ENCODE results near the gene RGS5.

Gene RGS5

DNA sequence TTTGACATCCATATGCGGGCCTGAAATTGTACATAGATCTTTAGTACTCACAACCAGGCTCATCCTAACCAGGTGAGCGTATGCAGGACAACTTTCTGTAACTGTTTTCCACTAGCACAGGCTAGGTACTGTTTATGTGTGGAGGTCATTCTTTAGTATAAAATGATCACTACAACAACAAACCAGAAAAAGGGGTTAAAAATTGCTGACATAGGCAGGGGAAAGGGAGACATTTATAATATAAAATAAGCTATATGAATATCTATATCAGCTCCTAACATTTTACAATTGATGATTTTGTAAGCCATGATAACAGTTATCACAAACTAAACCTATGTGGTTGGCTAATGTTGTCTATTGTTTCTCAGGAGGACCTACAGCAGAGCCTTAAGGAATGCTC lies 37.6 kb downstream of the RGS5 start:
- TF ChIP-seq, protein P1, sequence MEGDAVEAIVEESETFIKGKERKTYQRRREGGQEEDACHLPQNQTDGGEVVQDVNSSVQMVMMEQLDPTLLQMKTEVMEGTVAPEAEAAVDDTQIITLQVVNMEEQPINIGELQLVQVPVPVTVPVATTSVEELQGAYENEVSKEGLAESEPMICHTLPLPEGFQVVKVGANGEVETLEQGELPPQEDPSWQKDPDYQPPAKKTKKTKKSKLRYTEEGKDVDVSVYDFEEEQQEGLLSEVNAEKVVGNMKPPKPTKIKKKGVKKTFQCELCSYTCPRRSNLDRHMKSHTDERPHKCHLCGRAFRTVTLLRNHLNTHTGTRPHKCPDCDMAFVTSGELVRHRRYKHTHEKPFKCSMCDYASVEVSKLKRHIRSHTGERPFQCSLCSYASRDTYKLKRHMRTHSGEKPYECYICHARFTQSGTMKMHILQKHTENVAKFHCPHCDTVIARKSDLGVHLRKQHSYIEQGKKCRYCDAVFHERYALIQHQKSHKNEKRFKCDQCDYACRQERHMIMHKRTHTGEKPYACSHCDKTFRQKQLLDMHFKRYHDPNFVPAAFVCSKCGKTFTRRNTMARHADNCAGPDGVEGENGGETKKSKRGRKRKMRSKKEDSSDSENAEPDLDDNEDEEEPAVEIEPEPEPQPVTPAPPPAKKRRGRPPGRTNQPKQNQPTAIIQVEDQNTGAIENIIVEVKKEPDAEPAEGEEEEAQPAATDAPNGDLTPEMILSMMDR (IDR thresholded peaks at IDR 0.05; ENCODE audit: insufficient read depth, low read depth, low read length, missing control alignments) = no peak
- H3K4me3 ChIP-seq (ENCODE audit: low read length) = no peak overlapping the region
- DNase-seq (ENCODE audit: low read depth) = no peak

DNA sequence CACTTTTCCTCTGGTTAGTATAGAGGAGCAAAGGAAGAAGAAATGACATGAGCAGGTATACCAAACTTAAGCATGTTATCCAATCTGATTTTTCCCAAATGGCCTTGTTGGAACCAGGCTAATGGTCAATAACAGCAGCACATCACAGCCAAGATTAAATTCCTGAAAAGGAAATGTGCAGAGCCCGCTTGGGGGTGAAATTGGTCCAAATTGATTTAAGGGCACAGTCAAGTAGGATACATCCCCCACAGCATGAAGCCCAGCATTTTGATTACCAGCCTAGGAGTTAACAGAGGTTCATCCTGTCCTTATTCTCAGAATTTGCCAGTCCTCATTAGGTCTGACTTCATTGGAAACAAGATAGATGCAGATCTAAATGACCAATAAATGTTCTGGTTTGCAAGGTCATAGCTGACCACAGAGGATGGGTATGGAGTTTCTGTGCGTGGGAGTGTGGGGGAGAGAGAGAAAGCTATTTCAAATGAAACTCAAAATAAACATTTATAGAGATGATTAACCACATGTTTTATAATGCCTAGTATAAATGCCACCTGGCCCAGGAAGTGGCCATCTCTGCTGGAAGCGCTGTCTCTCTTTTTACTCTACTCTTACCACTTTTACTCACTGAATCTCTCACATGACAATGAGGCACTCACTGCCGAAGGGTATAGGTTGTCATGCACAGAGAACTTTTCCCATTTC lies 38.7 kb downstream of the RGS5 start:
- no peak for DNase-seq (ENCODE audit: low read depth)
- no peak overlapping the region for H3K4me3 ChIP-seq (ENCODE audit: low read length)
- TF ChIP-seq, protein P1 (IDR thresholded peaks at IDR 0.05; ENCODE audit: insufficient read depth, low read depth, low read length, missing control alignments) = no peak

DNA sequence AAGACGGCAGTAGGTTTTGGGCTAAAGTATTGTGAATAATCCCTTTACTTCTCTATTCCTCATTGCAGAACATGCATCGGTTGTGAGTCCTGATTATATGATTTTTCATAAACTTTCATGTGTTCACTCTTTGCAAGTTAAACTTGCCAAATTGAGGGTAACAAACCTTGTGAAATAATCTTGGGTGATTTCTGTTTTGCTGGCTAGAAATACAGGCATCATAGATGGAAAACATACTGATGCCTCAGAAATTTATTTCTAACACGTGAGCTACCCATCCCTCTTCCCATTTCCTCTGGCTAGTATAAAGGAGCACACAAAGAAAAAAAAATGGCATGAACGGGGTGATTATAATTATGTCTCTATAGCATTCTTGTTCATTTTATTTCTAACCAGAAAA lies 39.6 kb downstream of the RGS5 start:
- no peak for DNase-seq (ENCODE audit: low read depth)
- TF ChIP-seq, protein P1 (IDR thresholded peaks at IDR 0.05; ENCODE audit: insufficient read depth, low read depth, low read length, missing control alignments) = no peak
- H3K4me3 ChIP-seq (ENCODE audit: low read length) = no peak overlapping the region

DNA sequence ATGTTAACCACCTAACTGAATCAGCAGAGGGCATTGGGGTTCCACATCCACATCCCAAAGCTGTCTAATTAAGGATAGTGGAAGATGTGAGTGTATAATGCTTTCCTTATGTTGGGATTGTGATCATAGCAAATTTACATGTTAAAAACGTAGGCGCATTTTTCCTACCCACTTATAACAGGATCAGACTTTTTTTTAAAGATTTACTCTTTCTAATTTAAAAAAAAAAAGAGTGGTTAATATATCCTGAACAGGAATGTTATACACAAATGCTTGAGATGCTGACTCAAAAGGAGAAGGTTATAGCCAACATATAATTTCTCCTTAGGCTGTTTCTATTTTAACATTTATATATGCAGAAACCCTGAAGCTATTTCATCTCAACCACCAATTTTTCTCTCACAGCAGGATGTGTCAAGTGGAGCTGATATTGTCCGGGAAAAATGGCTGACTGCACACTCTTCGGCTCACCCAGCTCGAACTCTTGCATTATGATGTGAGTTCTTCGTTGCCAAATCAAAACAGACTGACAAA lies 40.3 kb downstream of the RGS5 start:
- no peak overlapping the region for H3K4me3 ChIP-seq (ENCODE audit: low read length)
- DNase-seq (ENCODE audit: low read depth) = no peak
- TF ChIP-seq, protein P1 (IDR thresholded peaks at IDR 0.05; ENCODE audit: insufficient read depth, low read depth, low read length, missing control alignments) = no peak

DNA sequence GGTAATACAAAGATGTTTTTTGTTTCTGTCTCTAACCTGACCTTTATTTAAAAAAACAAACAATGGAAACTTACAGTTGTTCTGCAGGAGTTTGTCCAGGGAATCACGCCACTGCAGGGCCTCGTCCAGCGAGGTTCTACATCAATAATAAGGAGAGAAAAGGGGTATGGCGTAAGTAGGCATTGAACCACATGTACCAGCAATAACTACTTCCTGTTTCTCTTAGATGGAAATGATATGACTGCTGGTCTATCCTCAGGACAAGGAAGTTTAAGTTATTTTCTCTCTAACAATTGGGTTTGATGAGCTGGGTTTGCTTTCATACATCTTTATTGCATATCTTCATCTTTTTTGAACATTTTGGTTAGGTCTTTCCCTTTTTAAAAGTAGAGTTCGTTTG lies 40.9 kb downstream of the RGS5 start:
- TF ChIP-seq, protein P1 (IDR thresholded peaks at IDR 0.05; ENCODE audit: insufficient read depth, low read depth, low read length, missing control alignments) = no peak
- DNase-seq (ENCODE audit: low read depth) = no peak
- no peak overlapping the region for H3K4me3 ChIP-seq (ENCODE audit: low read length)

DNA sequence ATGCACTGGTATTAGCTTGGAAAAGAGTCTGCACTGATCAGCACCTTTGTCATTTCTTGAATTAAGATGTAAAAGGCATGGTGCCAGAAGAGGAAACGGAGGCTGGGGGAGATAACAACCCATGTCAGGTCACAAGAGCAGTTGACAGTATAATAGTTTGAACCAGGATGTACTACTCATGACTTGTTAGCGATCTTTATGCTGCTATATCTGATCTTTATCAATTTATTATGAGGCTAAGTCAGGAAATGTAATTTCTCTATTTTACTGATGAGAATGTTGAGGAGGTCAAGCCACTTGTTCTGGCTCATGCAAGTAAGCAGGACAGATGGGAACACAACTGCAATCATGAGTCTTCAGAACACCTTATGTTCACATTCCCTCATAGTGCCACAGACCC lies 41.4 kb downstream of the RGS5 start:
- TF ChIP-seq, protein P1 (IDR thresholded peaks at IDR 0.05; ENCODE audit: insufficient read depth, low read depth, low read length, missing control alignments) = no peak
- DNase-seq (ENCODE audit: low read depth) = no peak
- H3K4me3 ChIP-seq (ENCODE audit: low read length) = no peak overlapping the region

DNA sequence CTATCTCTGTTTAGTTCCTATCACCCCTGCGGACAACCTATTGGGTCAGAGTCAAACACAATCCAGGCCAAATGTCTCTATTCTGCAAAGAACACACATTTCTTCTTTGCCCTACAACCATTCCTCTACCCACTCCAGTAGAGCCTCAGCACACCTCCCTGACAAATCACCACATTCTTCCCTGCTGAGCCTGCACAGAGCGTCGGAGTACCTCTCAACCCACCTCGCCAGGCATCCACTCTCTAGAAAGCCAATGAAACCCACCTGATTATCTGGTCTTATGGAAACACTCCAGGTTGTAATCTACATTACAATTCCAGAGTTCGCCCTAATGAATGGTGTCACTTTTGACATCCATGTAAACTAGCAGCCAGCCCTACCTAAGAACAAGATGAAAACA lies 47.1 kb downstream of the RGS5 start:
- TF ChIP-seq, protein P1 (IDR thresholded peaks at IDR 0.05; ENCODE audit: insufficient read depth, low read depth, low read length, missing control alignments) = no peak
- no peak for DNase-seq (ENCODE audit: low read depth)
- H3K4me3 ChIP-seq (ENCODE audit: low read length) = no peak overlapping the region
